Uterus (tissue), 4 donors: Measurements from ENCODE around the gene CNTN2. TPM values are rescaled to one million over a fixed set of nuclear protein-coding genes. Genes with fewer than 3 reads are reported as not detected.

Experiments
- DNase-seq, 2 donors: peaks; one replicate each; pipeline ENCODE4 v3.0.0-alpha.2; 2019 to 2020
- H3K27ac ChIP-seq, 2 donors: fragments of 200-600 bp; sonication (generic); 1 replicate in 1 of 2; 2 replicates in 1 of 2; pipeline ENCODE4 v1.5.1; 2016 to 2018
- H3K27me3 ChIP-seq, 2 donors: fragments of 200-600 bp; sonication (generic); one replicate each; pipeline ENCODE4 v1.5.1; 2018 to 2019; ENCODE audit warnings: control low read depth in 1 of 2
- H3K36me3 ChIP-seq, 2 donors: fragments of 200-600 bp; sonication (generic); one replicate each; pipeline ENCODE4 v1.5.1; 2019; ENCODE audit warnings: control low read depth in 1 of 2
- H3K4me1 ChIP-seq, 2 donors: fragments of 200-600 bp; sonication (generic); one replicate each; pipeline ENCODE4 v1.5.1; 2018 to 2019; ENCODE audit warnings: control low read depth in 1 of 2
- H3K4me3 ChIP-seq, 2 donors: fragments of 200-600 bp; sonication (generic); 1 replicate in 1 of 2; 2 replicates in 1 of 2; pipeline ENCODE4 v1.5.1; 2018 to 2019; ENCODE audit warnings: mild to moderate bottlenecking in 1 of 2
- H3K9me3 ChIP-seq, 2 donors: fragments of 200-600 bp; sonication (generic); one replicate each; pipeline ENCODE4 v1.5.1; 2019; ENCODE audit warnings: control low read depth in 1 of 2
- POLR2A ChIP-seq, 2 donors: fragments of 450-650 bp; IDR thresholded peaks; one replicate each; pipeline ENCODE4 v1.6.1; 2016; ENCODE audit warnings: antibody characterized with exemption in 2 of 2, mild to moderate bottlenecking in 1 of 2, moderate library complexity in 1 of 2
- intact Hi-C: fragments of 100-400 bp; cut with DNase I; formaldehyde crosslinking; loops from one replicate; pipeline ENCODE4 v1.15.1; 2023; ENCODE audit warnings: low total_unique reads
- total RNA-seq, 4 donors: library from RNA; depleted of rRNA in 3 of 4; stranded (reverse); fragments of >200 nt in 3 of 4; gene quantifications; one replicate each; pipeline versions ENCODE4 v1.1.0 to v1.2.4, GENCODE V29; 2014 to 2023
- TF ChIP-seq, protein P1 (sequence below), 4 experiments: fragments of 200-600 bp in 2 of 4; fragments of 450-650 bp in 2 of 4; sonication (generic) in 2 of 4; IDR thresholded peaks; one replicate each; pipeline ENCODE4 v1.5.1; 2016 to 2019; ENCODE audit warnings: antibody characterized with exemption in 4 of 4, mild to moderate bottlenecking in 2 of 4, moderate library complexity in 1 of 4
- donor health status: DM: yes; HTN: yes; CAD: no.

Gene CNTN2
- total RNA-seq, 4 donors from 2014 or later = 3.0 TPM; not detected in 3

DNA sequence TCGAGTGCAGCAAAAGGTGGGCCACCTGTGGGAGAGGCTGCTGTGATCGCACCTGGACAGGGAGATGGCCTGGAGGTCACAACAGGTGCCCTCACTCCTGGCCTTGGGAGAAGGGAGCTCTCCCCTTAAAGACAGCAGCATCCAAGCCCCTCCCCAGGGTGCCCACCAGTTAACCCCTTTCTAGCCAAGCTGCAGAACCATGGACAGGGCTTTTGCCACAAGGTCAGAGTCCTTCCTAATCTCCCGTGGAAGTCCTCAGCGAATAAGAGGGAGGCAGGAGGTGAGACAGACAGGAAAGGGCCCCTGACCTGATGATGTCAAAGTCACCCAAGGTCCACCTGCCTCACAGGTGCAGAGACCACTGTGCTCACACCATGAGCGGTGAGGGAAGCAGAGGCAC is 1.7 kb downstream of the CNTN2 start:
- no peak for DNase-seq
- peaks cover 0 to 4% of the 10 kb centered on the region in 2 donors for H3K4me1 ChIP-seq
- H3K4me3 ChIP-seq = no peak overlapping the region
- TF ChIP-seq, protein P1, sequence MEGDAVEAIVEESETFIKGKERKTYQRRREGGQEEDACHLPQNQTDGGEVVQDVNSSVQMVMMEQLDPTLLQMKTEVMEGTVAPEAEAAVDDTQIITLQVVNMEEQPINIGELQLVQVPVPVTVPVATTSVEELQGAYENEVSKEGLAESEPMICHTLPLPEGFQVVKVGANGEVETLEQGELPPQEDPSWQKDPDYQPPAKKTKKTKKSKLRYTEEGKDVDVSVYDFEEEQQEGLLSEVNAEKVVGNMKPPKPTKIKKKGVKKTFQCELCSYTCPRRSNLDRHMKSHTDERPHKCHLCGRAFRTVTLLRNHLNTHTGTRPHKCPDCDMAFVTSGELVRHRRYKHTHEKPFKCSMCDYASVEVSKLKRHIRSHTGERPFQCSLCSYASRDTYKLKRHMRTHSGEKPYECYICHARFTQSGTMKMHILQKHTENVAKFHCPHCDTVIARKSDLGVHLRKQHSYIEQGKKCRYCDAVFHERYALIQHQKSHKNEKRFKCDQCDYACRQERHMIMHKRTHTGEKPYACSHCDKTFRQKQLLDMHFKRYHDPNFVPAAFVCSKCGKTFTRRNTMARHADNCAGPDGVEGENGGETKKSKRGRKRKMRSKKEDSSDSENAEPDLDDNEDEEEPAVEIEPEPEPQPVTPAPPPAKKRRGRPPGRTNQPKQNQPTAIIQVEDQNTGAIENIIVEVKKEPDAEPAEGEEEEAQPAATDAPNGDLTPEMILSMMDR (IDR thresholded peaks at IDR 0.05) = no peak
- TF ChIP-seq POLR2A (IDR thresholded peaks at IDR 0.05) = no peak
- H3K27me3 ChIP-seq = no peaks in the 10 kb centered on the region
- intact Hi-C loops = no loop called here
- no peaks in the 10 kb centered on the region for H3K36me3 ChIP-seq
- no peak overlapping the region for H3K27ac ChIP-seq
- no peaks in the 10 kb centered on the region for H3K9me3 ChIP-seq

DNA sequence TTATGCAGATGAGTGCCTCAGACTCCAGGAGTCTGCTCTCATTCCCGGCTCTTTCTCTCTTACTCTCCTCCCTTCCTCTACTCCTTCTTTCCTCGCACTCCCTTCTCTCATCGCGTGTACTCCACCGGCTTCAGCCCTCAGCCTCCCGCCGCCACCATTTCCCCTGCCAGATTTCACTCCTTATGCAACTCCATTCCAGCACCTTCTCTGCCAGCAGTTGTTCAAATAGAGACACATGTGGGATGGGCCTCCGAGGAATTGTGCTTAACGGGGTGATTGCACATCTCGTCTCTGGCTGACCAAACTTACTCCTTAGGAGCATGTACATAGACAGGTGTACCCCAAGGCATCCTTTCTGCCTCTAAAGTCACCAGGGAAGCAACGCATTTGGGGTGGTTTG is 2.1 kb downstream of the CNTN2 start:
- intact Hi-C loops = no loop called here
- Histone ChIP-seq H3K4me1 (peaks cover 0 to 4% of the 10 kb centered on the region in 2 donors), H3K27me3 (no peaks in the 10 kb centered on the region), H3K9me3 (no peaks in the 10 kb centered on the region), H3K4me3 (no peak overlapping the region), H3K36me3 (no peaks in the 10 kb centered on the region), H3K27ac (no peak overlapping the region)
- DNase-seq = no peak
- TF ChIP-seq, protein P1 (IDR thresholded peaks at IDR 0.05) = no peak
- TF ChIP-seq POLR2A (IDR thresholded peaks at IDR 0.05) = no peak

DNA sequence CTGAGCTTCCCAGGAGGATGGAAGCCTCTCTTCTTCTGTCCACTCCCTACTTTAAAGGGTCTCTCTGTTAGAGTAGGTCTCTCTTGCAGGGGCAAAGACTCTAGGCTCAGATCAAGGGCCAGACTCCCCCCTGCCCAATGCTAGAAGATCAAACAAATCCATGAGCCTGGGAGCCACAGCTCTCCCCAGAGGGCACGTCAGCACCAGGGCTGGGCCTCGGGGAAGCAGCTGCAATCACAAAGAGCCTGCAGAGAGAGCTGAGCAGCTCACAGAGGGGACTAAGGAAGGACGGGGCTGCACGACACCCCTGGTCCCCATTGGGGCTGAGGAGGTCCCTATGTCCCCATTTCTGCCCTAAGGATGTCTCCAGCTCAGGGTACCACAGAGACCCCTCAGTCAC is 3.9 kb downstream of the CNTN2 start:
- H3K4me3 ChIP-seq = no peak overlapping the region
- H3K27ac ChIP-seq = no peak overlapping the region
- intact Hi-C loops = no loop called here
- H3K9me3 ChIP-seq = no peaks in the 10 kb centered on the region
- no peak for DNase-seq
- no peaks in the 10 kb centered on the region for H3K36me3 ChIP-seq
- no peak for TF ChIP-seq POLR2A (IDR thresholded peaks at IDR 0.05)
- no peaks in the 10 kb centered on the region for H3K27me3 ChIP-seq
- peaks cover 0 to 4% of the 10 kb centered on the region in 2 donors for H3K4me1 ChIP-seq

DNA sequence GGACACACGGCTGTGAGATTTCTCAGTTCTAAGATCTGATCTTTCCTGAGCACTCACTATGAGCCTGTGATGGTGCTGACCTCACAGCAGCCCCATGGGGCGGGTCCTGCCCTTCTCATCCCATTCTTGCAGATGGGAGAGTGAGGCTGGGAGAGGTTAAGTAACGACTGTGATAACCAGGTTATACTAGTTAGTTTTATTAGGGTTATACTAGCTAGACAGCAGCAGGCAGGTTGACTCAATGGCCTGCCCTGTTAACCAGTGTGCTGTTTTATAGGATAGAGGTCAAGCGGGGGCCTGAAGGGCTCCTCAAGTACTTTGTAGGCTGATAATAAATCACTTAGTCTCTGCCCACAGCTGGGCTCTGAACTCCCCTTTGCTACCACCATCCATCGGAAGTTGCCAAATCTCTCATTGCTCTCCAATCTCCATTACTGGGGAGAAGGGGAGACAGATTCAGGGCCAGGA is 4.8 kb downstream of the CNTN2 start:
- intact Hi-C loops = no loop called here
- TF ChIP-seq, protein P1 (IDR thresholded peaks at IDR 0.05) = no peak
- TF ChIP-seq POLR2A (IDR thresholded peaks at IDR 0.05) = no peak
- Histone ChIP-seq H3K36me3 (no peaks in the 10 kb centered on the region), H3K9me3 (no peaks in the 10 kb centered on the region), H3K27me3 (no peaks in the 10 kb centered on the region), H3K4me1 (peaks cover 0 to 4% of the 10 kb centered on the region in 2 donors), H3K4me3 (no peak overlapping the region), H3K27ac (no peak overlapping the region)
- DNase-seq = no peak

DNA sequence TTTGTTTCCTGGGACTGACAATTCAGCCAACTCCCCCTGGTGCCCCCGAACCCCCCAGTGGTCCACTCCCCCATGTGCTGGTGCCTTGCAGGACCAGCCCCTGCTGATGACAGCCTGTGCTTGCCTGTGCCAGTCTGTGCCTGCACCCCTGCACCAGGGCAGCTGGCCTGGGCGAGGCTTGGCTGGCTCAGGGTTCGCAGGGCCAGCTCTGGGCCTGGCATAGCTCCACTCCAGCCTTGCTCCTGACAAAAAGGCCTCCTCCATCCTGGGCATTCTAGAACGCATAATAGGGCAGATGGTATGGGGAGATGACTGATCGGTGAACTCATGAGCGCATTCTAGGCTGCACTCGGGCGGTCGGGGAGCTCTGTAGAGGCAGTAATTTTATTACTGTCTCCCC is 5.4 kb downstream of the CNTN2 start:
- Histone ChIP-seq H3K4me1 (no peaks in the 10 kb centered on the region), H3K36me3 (no peaks in the 10 kb centered on the region), H3K27ac (no peak overlapping the region), H3K27me3 (no peaks in the 10 kb centered on the region), H3K9me3 (no peaks in the 10 kb centered on the region), H3K4me3 (no peak overlapping the region)
- intact Hi-C loops = no loop called here
- no peak for DNase-seq
- TF ChIP-seq POLR2A (IDR thresholded peaks at IDR 0.05) = no peak
- TF ChIP-seq, protein P1 (IDR thresholded peaks at IDR 0.05) = no peak

DNA sequence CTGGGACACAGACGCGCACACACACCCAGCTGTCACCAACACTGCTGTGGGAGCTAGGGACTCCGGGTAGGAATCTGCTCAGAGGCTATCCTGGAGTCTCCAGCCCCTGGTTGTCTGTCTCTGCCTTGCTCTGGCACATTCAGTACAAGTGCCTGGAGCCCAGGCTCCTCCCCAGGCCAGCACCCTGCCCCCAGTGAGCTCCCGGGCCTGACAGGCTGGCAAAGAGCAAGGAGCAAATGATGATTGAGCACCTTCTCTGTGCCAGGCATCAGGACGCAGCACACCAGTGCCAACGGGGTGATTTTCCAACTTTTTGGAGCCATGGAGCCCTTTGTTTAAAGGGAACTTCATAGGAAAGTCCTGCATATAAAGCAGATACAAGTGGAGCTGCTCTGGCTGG is 6.5 kb downstream of the CNTN2 start:
- TF ChIP-seq POLR2A (IDR thresholded peaks at IDR 0.05) = no peak
- TF ChIP-seq, protein P1 (IDR thresholded peaks at IDR 0.05) = no peak
- no peak for DNase-seq
- Histone ChIP-seq H3K9me3 (no peaks in the 10 kb centered on the region), H3K36me3 (no peaks in the 10 kb centered on the region), H3K4me3 (no peak overlapping the region), H3K27ac (no peak overlapping the region), H3K27me3 (no peaks in the 10 kb centered on the region), H3K4me1 (no peaks in the 10 kb centered on the region)
- intact Hi-C loops = no loop called here
